Ishikawa (cell line): ENCODE measurements around the gene CLEC2A.

ENCODE experiments used
- CEBPB ChIP-seq: IDR thresholded peaks from 2 replicates; pipeline ENCODE4 v1.6.1; 2012
- EP300 ChIP-seq: IDR thresholded peaks from 2 replicates; pipeline ENCODE4 v1.6.1; 2012; ENCODE audit warnings: borderline replicate concordance
- NFIC ChIP-seq: IDR thresholded peaks from 2 replicates; pipeline ENCODE4 v1.6.1; 2012
- TAF1 ChIP-seq: IDR thresholded peaks from 2 replicates; pipeline ENCODE4 v1.6.1; 2012; ENCODE audit warnings: low read depth, mild to moderate bottlenecking
- TCF12 ChIP-seq: IDR thresholded peaks from 2 replicates; pipeline ENCODE4 v1.6.1; 2012; ENCODE audit warnings: low read depth
- TF ChIP-seq, protein P1 (sequence below): IDR thresholded peaks from 2 replicates; pipeline ENCODE4 v1.6.1; 2012

- no peak for TF ChIP-seq NFIC
- TF ChIP-seq CEBPB = no peak
- TF ChIP-seq, protein P1, sequence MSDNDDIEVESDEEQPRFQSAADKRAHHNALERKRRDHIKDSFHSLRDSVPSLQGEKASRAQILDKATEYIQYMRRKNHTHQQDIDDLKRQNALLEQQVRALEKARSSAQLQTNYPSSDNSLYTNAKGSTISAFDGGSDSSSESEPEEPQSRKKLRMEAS = no peak
- no peak for TF ChIP-seq TAF1
- TF ChIP-seq TCF12 = no peak
- no peak for TF ChIP-seq EP300
Observed at GRCh38 chr12:9935026-9935425, 2.9 kb upstream of the CLEC2A start.
